Muscle of arm (tissue), 12 donors: ENCODE data around the gene EPB41L5. TPM values are rescaled to one million over a fixed set of nuclear protein-coding genes. Genes with fewer than 3 reads are reported as not detected.
"Not testable (repeated sequence)": the region's sequence is repeated elsewhere in the genome, so short reads cannot be mapped to it uniquely, and the experiment has no call there.

Source experiments
- DNase-seq: peaks from one replicate; pipeline ENCODE4 v3.0.0-alpha.2; 2013
- polyA plus RNA-seq, 12 donors: library from polyadenylated mRNA; unstranded; fragments of 120-200 nt; gene quantifications; one replicate each; pipeline ENCODE4 v1.2.1, GENCODE V29; 2013; ENCODE audit not compliant: insufficient read length in 12 of 12

EPB41L5 gene
- polyA plus RNA-seq, 12 donors = 11.2 to 20.3 (median 15.7) TPM; not detected in 1

DNA sequence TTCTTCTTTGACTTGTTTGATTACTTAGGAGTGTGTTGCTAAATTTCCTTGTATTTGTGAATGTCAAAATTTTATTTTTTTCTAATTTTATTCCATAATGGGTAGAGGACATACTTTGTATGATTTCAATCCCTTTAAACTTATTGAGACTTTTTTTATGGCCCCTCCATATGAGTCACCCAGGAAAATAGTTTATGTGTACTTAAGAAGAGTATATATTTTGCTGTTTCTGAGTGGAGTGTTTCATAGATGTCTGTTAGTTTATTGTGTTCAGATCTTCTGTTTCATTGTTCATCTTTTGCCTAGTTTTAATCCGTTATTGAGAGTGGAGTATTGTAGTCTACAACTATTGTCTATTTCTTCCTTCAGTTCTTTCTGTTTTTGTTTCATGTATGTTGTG, 81.9 kb downstream of the EPB41L5 start:
- no peak for DNase-seq

GRCh38 chr2:120100627-120101026, 87.8 kb downstream of the EPB41L5 start:
- no peak for DNase-seq

DNA sequence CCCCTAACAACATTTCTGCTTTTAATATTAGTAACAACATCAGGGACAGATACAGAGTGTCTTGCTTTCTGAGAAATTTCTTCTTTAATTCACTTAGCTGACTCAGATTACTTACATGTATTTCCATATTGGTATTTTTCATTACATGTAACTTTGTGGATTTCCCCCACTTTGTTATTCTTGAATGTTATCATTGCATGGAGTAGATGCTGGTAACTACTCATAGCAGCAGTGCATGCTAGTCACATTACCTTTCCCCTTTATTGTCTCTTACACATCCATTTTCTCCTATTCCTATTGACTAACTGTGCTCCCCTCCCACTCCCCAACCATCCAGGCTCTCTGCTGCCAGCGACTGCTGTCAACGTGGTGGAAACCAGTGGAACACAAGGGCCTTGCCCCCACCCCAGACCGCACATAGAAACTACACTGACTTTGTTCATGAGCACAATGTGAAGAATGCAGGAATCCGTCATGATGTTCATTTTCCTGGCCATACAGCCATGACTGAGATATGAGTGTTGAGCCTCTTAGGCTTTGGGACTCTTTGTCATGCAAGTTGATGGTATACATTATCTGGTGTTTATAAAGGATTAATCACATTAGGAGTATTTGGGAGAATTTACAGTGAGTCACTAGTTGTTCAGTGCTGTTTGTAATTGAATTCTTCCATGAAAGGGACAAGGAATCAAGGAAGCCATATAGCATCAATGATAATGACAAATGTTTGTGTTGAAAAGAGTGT, 91.0 kb downstream of the EPB41L5 start:
- DNase-seq = no peak

- DNase-seq = no peak
Observed at GRCh38 chr2:120104772-120105171, 91.9 kb downstream of the EPB41L5 start.

- no peak for DNase-seq
Observed at GRCh38 chr2:120105360-120105759, 92.5 kb downstream of the EPB41L5 start.

DNA sequence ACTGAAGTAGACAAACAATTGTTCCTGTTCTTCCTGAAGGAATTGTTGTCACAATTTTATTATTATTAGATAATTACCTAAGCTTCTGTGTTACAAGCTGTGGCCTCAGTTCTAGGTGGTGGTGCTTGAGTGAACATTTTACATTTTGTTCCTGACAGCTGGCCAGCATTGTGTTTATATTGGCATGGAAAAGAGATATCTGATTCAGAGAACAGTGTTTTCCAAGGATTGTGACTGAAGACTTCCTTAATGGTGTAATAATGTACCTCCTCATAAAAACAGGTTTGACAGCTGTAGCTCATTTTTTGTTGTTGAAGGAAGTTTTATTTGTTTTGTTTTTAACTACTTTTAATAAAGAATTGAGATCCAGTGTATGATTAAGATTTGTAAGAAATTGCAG, 95.2 kb downstream of the EPB41L5 start:
- DNase-seq = peak; percentile 41

- DNase-seq = no peak
Observed at GRCh38 chr2:120108749-120109148, 95.9 kb downstream of the EPB41L5 start.

- peak; percentile 31 for DNase-seq
Observed at GRCh38 chr2:120109186-120110061, 96.5 kb downstream of the EPB41L5 start.

- no peak for DNase-seq
Observed at GRCh38 chr2:120110062-120110362, 97.1 kb downstream of the EPB41L5 start.

- no peak for DNase-seq
Observed at GRCh38 chr2:120110507-120110906, 97.6 kb downstream of the EPB41L5 start.

DNA sequence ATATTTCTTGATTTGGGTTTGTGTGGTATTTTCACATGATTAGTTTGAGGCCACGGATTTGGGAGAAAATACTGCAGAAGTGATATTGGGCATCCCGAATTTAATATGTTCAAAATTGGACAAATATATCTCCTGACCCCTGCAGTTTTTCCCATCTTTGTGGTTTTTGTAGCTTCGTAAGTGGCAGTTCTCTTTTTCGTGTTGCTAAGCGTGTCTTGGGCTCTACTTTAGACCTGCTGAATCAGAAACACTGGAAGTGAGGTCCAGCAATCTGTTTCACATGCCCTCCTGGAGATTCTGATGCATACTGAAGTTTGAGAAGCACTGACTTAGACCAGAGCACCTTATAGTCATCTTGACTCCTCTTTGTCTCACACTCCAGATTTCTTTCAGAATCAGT, 98.3 kb downstream of the EPB41L5 start:
- DNase-seq = no peak

GRCh38 chr2:120118018-120118417, 105.1 kb downstream of the EPB41L5 start:
- no peak for DNase-seq

DNA sequence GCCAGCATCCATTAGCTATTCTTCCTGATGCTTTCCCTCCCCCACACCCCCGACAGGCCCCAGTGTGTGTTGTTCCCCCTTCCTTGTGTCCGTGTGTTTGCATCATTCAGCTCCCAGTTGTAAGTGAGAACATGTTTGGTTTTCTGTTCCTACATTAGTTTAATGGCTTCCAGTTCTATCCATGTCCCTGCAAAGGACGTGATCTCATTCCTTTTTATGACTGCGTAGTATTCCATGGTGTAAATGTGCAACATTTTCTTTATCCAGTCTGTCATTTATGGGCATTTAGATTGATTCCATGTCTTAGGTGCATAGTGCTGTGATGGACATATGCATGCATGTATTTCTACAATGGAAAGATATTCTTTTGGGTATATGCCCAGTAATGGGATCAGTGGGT, 105.6 kb downstream of the EPB41L5 start:
- DNase-seq = no peak

DNA sequence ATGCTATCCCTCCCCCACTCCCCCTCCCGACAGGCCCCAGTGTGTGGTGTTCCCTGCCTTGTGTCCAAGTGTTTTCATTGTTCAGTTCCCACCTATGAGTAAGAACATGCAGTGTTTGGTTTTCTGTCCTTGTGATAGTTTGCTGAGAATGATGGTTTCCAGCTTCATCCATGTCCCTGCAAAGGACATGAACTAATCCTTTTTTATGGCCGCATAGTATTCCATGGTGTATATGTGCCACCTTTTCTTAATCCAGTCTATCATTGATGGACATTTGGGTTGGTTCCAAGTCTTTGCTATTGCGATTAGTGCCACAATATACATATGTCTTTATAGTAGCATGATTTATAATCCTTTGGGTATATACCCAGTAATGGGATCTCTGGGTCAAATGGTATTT, 108.5 kb downstream of the EPB41L5 start:
- not testable (repeated sequence) for DNase-seq

DNA sequence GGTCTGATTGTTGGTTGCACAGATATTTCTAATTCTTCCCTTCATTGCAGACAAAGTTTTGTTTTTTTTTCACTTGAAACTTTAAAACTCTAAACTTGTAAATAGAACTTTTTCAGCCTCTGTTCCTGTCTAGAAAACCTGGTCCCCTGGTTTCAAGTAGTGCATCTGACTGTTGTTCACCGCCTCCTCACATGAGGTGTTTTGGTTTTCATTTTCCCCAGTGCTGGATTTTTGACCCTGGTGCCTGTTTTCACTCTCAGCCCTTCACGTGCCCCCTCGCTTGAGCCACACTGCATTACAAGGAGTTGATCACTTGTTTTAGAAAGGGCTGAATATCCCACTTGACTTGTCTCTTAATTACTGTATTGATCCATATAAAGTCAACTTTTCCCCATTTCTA, 110.2 kb downstream of the EPB41L5 start:
- no peak for DNase-seq

DNA sequence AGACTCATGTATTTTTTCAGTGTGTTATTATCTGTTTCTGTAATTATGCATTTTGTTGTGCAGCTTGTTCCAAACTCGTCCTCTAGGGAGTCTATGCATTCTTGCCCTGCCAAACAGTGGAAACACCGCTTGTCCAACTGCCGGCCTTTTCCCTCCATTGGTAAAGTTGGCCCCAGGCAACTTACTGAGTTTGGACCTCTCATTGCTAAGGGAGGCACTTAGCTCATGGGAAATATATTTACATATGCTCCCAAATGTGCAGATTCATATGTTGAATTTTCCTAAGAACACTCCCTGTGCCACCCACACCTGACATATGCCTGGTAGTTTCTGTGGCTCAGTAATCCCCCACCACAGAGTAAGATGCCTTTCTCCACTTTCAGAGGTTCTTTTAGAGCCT, 112.3 kb downstream of the EPB41L5 start:
- no peak for DNase-seq

DNA sequence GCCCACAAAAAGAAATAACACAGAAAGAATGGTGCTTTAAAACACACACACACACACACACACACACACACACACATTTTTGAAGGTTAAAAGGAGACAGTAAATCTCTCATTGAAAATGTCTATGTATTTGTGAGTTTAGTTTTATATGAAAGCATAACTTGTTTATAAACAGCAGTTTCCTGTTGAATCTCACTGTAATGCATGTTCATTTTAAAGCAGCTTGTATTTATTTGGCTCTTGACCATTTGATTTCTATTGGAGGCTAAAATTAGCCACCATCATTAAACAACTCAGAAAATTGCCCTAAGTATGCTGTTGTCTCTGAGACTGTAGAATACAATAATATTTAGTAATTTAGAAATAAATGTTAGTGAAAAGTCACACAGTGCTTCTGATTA, 115.3 kb downstream of the EPB41L5 start:
- DNase-seq = no peak

DNA sequence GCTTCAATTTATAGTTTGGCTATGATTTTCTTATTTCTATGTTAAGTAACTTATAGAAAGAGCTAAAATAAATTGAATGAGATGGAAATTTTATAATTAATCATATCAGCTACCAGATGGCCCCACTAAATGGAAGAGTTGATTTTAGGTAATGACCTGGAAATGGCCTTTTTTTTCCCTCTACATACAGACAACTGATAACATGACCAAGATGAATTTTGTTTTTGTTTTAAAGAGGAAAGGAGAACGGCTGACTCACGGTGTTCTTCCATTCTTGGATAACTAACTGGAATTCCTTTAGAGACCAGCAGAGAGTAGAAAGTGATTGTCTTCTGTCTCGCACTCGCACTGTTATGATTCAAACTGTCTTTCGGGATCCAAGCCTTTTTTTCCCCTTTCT, 119.3 kb downstream of the EPB41L5 start:
- no peak for DNase-seq

GRCh38 chr2:120132691-120133090, 119.8 kb downstream of the EPB41L5 start:
- DNase-seq = no peak

- no peak for DNase-seq
Observed at GRCh38 chr2:120133572-120134244, 120.8 kb downstream of the EPB41L5 start.

DNA sequence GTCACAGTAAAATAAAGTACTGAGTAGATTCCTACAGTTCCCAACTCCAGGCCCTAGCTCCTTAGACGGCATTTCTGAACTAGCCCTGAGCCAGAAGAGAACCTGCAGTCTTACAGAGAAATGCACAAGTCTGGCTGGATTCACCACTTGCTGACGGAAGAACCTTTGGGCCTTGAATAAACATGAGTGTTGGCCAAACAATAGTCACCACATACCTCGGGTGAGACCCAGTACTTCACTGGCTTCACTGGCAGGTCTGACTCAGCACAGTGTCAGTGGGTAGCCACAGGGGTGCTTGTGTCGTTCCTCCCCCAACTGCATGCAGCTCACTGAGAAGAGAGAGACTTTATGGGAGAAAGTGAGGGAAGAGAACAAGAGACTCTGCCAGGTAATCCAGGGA, 121.4 kb downstream of the EPB41L5 start:
- DNase-seq = no peak

GRCh38 chr2:120135013-120135412, 122.1 kb downstream of the EPB41L5 start:
- DNase-seq = not testable (repeated sequence)

GRCh38 chr2:120140866-120141265, 128.0 kb downstream of the EPB41L5 start:
- DNase-seq = no peak
